Measurements from ENCODE around the gene CDKN2B.

The CDKN2B gene

GRCh38 chr9:22043928-22044327 lies 34.8 kb upstream of the CDKN2B start:
- TF ChIP-seq CTCF (IDR thresholded peaks at IDR 0.05; ENCODE audit: borderline replicate concordance, insufficient read depth, low read depth, low read length) = no peak
- H3K4me3 ChIP-seq (ENCODE audit: low read depth, low read length) = no peak overlapping the region

- no peak for TF ChIP-seq CTCF (IDR thresholded peaks at IDR 0.05; ENCODE audit: borderline replicate concordance, insufficient read depth, low read depth, low read length)
- H3K4me3 ChIP-seq (ENCODE audit: low read depth, low read length) = no peak overlapping the region
Measured at GRCh38 chr9:22041775-22042174, 32.7 kb upstream of the CDKN2B start.

GRCh38 chr9:22041344-22041743 lies 32.2 kb upstream of the CDKN2B start:
- no peak for TF ChIP-seq CTCF (IDR thresholded peaks at IDR 0.05; ENCODE audit: borderline replicate concordance, insufficient read depth, low read depth, low read length)
- H3K4me3 ChIP-seq (ENCODE audit: low read depth, low read length) = no peak overlapping the region

GRCh38 chr9:22040760-22041159 lies 31.7 kb upstream of the CDKN2B start:
- H3K4me3 ChIP-seq (ENCODE audit: low read depth, low read length) = no peak overlapping the region
- TF ChIP-seq CTCF (IDR thresholded peaks at IDR 0.05; ENCODE audit: borderline replicate concordance, insufficient read depth, low read depth, low read length) = no peak

GRCh38 chr9:22039258-22039657 lies 30.2 kb upstream of the CDKN2B start:
- no peak for TF ChIP-seq CTCF (IDR thresholded peaks at IDR 0.05; ENCODE audit: borderline replicate concordance, insufficient read depth, low read depth, low read length)
- no peak overlapping the region for H3K4me3 ChIP-seq (ENCODE audit: low read depth, low read length)

GRCh38 chr9:22037954-22038690 lies 29.0 kb upstream of the CDKN2B start:
- TF ChIP-seq CTCF (IDR thresholded peaks at IDR 0.05; ENCODE audit: borderline replicate concordance, insufficient read depth, low read depth, low read length) = peak; percentile 14; the same call in 1 of the 2 replicates
- H3K4me3 ChIP-seq (ENCODE audit: low read depth, low read length) = no peak overlapping the region

GRCh38 chr9:22036866-22037626 lies 27.9 kb upstream of the CDKN2B start:
- TF ChIP-seq CTCF (IDR thresholded peaks at IDR 0.05; ENCODE audit: borderline replicate concordance, insufficient read depth, low read depth, low read length) = no peak

More at GRCh38 chr9:22036866-22037626, 27.9 kb upstream of the CDKN2B start:
- H3K4me3 ChIP-seq (ENCODE audit: low read depth, low read length) = no peak overlapping the region
